T-helper 17 cell (primary cell): ENCODE measurements around the gene ZNF57. TPM values are rescaled to one million over a fixed set of nuclear protein-coding genes. Genes with fewer than 3 reads are reported as not detected.
"Not testable (repeated sequence)": the region's sequence is repeated elsewhere in the genome, so short reads cannot be mapped to it uniquely, and the experiment has no call there.

ENCODE experiments used
- ATAC-seq: fragments of 150-1000 bp; cut with Tn5 transposase; 2 replicates; pipeline ENCODE4 v1.10.0; 2021; ENCODE audit warnings: mild to moderate bottlenecking, moderate library complexity
- DNase-seq, 3 donors: peaks; one replicate each; pipeline versions ENCODE4 v3.0.0 to v3.0.0-alpha.2; 2020 to 2021
- H3K9me3 ChIP-seq: one replicate; pipeline ENCODE4 v1.7.0; 2013; ENCODE audit warnings: low read length, mild to moderate bottlenecking; ENCODE audit not compliant: control insufficient read depth, poor library complexity, severe bottlenecking
- H3K27ac Mint-ChIP-seq: one replicate; pipeline ENCODE4 v1.8.0; 2022; ENCODE audit warnings: mild to moderate bottlenecking, moderate library complexity, mixed read lengths
- H3K27me3 Mint-ChIP-seq: one replicate; pipeline ENCODE4 v1.8.0; 2022; ENCODE audit warnings: mixed read lengths
- H3K36me3 Mint-ChIP-seq: one replicate; pipeline ENCODE4 v1.8.0; 2022; ENCODE audit warnings: low read depth, mixed read lengths
- H3K4me1 Mint-ChIP-seq: one replicate; pipeline ENCODE4 v1.8.0; 2022; ENCODE audit warnings: mild to moderate bottlenecking, mixed read lengths
- H3K4me3 Mint-ChIP-seq: one replicate; pipeline ENCODE4 v1.8.0; 2022; ENCODE audit warnings: mild to moderate bottlenecking, moderate library complexity, mixed read lengths
- total RNA-seq, 4 donors: library from RNA in 2 of 4; stranded (reverse) in 2 of 4; gene quantifications; one replicate each; pipeline ENCODE4 v1.2.3 and lab custom pipeline; 2022 to 2026

The ZNF57 gene
- total RNA-seq, 2 donors from 2014 or later = 2.0 to 2.6 TPM

GRCh38 chr19:2917275-2918184 is 16.8 kb downstream of the ZNF57 start:
- DNase-seq = no peak
- no peaks in the 10 kb centered on the region for H3K27me3 Mint-ChIP-seq
- no peak overlapping the region for H3K4me3 Mint-ChIP-seq
- peaks cover 13% of the 10 kb centered on the region for H3K9me3 ChIP-seq
- H3K27ac Mint-ChIP-seq = no peak overlapping the region
- no peak for ATAC-seq
- H3K4me1 Mint-ChIP-seq = no peaks in the 10 kb centered on the region
- peaks cover 4% of the 10 kb centered on the region for H3K36me3 Mint-ChIP-seq

- no peaks in the 10 kb centered on the region for H3K27me3 Mint-ChIP-seq
- DNase-seq (no peak), ATAC-seq (no peak)
- peaks cover 2% of the 10 kb centered on the region for H3K9me3 ChIP-seq
- no peaks in the 10 kb centered on the region for H3K4me1 Mint-ChIP-seq
- H3K36me3 Mint-ChIP-seq = no peaks in the 10 kb centered on the region
- no peak overlapping the region for H3K27ac Mint-ChIP-seq
- no peak overlapping the region for H3K4me3 Mint-ChIP-seq
Observed at GRCh38 chr19:2922987-2923386, 22.3 kb downstream of the ZNF57 start.

- ATAC-seq = no peak
- Mint-ChIP-seq H3K4me3 (no peak overlapping the region), H3K27ac (no peak overlapping the region), H3K36me3 (no peaks in the 10 kb centered on the region), H3K4me1 (no peaks in the 10 kb centered on the region), H3K27me3 (no peaks in the 10 kb centered on the region)
- DNase-seq = no peak
- H3K9me3 ChIP-seq = no peaks in the 10 kb centered on the region
Observed at GRCh38 chr19:2923510-2923909, 22.8 kb downstream of the ZNF57 start.

GRCh38 chr19:2926341-2927031 is 25.8 kb downstream of the ZNF57 start:
- Mint-ChIP-seq H3K36me3 (no peaks in the 10 kb centered on the region), H3K4me1 (no peaks in the 10 kb centered on the region), H3K4me3 (no peak overlapping the region), H3K27me3 (no peaks in the 10 kb centered on the region), H3K27ac (no peak overlapping the region)
- DNase-seq = no peak
- no peaks in the 10 kb centered on the region for H3K9me3 ChIP-seq
- ATAC-seq = no peak

- H3K4me1 Mint-ChIP-seq = no peaks in the 10 kb centered on the region
- no peaks in the 10 kb centered on the region for H3K36me3 Mint-ChIP-seq
Observed at GRCh38 chr19:2927032-2927430, 26.3 kb downstream of the ZNF57 start.

GRCh38 chr19:2933490-2933910 is 32.8 kb downstream of the ZNF57 start:
- no peaks in the 10 kb centered on the region for H3K27me3 Mint-ChIP-seq
- no peak overlapping the region for H3K27ac Mint-ChIP-seq
- no peaks in the 10 kb centered on the region for H3K4me1 Mint-ChIP-seq
- no peak for DNase-seq
- H3K4me3 Mint-ChIP-seq = no peak overlapping the region
- peaks cover 3% of the 10 kb centered on the region for H3K36me3 Mint-ChIP-seq
- peaks cover 16% of the 10 kb centered on the region for H3K9me3 ChIP-seq
- no peak for ATAC-seq

More at GRCh38 chr19:2927032-2927430, 26.3 kb downstream of the ZNF57 start:
- Mint-ChIP-seq H3K27me3 (no peaks in the 10 kb centered on the region), H3K4me3 (no peak overlapping the region), H3K27ac (no peak overlapping the region)
- DNase-seq (no peak), ATAC-seq (no peak)
- no peaks in the 10 kb centered on the region for H3K9me3 ChIP-seq

- not testable (repeated sequence) for H3K27ac Mint-ChIP-seq, H3K4me3 Mint-ChIP-seq, H3K27me3 Mint-ChIP-seq, H3K4me1 Mint-ChIP-seq, ATAC-seq, H3K36me3 Mint-ChIP-seq, DNase-seq
- peaks cover 16% of the 10 kb centered on the region for H3K9me3 ChIP-seq
Observed at GRCh38 chr19:2935863-2936262, 35.1 kb downstream of the ZNF57 start.

- H3K9me3 ChIP-seq = no peaks in the 10 kb centered on the region
- no peak for DNase-seq
Observed at GRCh38 chr19:2942928-2943640, 42.4 kb downstream of the ZNF57 start.

GRCh38 chr19:2944403-2944774 is 43.7 kb downstream of the ZNF57 start:
- no peaks in the 10 kb centered on the region for H3K27me3 Mint-ChIP-seq
- H3K4me1 Mint-ChIP-seq = peaks cover 18% of the 10 kb centered on the region
- H3K36me3 Mint-ChIP-seq = no peaks in the 10 kb centered on the region
- DNase-seq (no peak), ATAC-seq (no peak)
- H3K4me3 Mint-ChIP-seq = peak overlapping the region; percentile 94
- peak overlapping the region; percentile 89 for H3K27ac Mint-ChIP-seq
- H3K9me3 ChIP-seq = no peaks in the 10 kb centered on the region

More at GRCh38 chr19:2942928-2943640, 42.4 kb downstream of the ZNF57 start:
- no peaks in the 10 kb centered on the region for H3K36me3 Mint-ChIP-seq
- H3K4me3 Mint-ChIP-seq = peak overlapping the region; percentile 59
- no peak overlapping the region for H3K27ac Mint-ChIP-seq
- ATAC-seq = no peak
- H3K27me3 Mint-ChIP-seq = no peaks in the 10 kb centered on the region
- peaks cover 16% of the 10 kb centered on the region for H3K4me1 Mint-ChIP-seq

- Mint-ChIP-seq H3K27me3 (no peaks in the 10 kb centered on the region), H3K27ac (peak within 1 kb of the TSS; percentile 89), H3K36me3 (no peaks in the 10 kb centered on the region), H3K4me1 (peaks cover 24% of the 10 kb centered on the region), H3K4me3 (peak within 1 kb of the TSS; percentile 94)
- DNase-seq = peak; percentile 91 to 96 (median 95)
- H3K9me3 ChIP-seq = no peaks in the 10 kb centered on the region
- ATAC-seq = peak; percentile 98
Observed at GRCh38 chr19:2944775-2945574, 44.2 kb downstream of the ZNF57 start, which contains the start of gene ZNF77. Gene ZNF77, minus strand, starts transcription at chr19:2944971. Its CDS starts 131 bp downstream, at chr19:2944840.

GRCh38 chr19:2945575-2946184 is 45.0 kb downstream of the ZNF57 start:
- DNase-seq (no peak), ATAC-seq (no peak)
- Mint-ChIP-seq H3K4me3 (peak overlapping the region; percentile 94), H3K27me3 (no peaks in the 10 kb centered on the region), H3K36me3 (no peaks in the 10 kb centered on the region), H3K4me1 (peaks cover 24% of the 10 kb centered on the region), H3K27ac (peak overlapping the region; percentile 89)
- H3K9me3 ChIP-seq = no peaks in the 10 kb centered on the region

- DNase-seq (no peak), ATAC-seq (peak; percentile 0)
- H3K4me1 Mint-ChIP-seq = peaks cover 16% of the 10 kb centered on the region
- peak overlapping the region; percentile 99 for H3K27ac Mint-ChIP-seq
- peak overlapping the region; percentile 96 for H3K4me3 Mint-ChIP-seq
- no peaks in the 10 kb centered on the region for H3K36me3 Mint-ChIP-seq
- no peaks in the 10 kb centered on the region for H3K27me3 Mint-ChIP-seq
- no peaks in the 10 kb centered on the region for H3K9me3 ChIP-seq
Observed at GRCh38 chr19:2949939-2950285, 49.2 kb downstream of the ZNF57 start.
